Right lobe of liver (tissue), 4 donors: ENCODE data around the gene L3MBTL3.

Source experiments
- POLR2A ChIP-seq: fragments of 450-650 bp; IDR thresholded peaks from one replicate; pipeline ENCODE4 v1.6.1; 2017; ENCODE audit warnings: antibody characterized with exemption, mild to moderate bottlenecking
- TF ChIP-seq, protein P1 (sequence below), 4 donors: fragments of 200-600 bp in 3 of 4; fragments of 450-650 bp in 1 of 4; IDR thresholded peaks; one replicate each; pipeline versions ENCODE4 v1.5.1 to v1.8.0; 2016 to 2022; ENCODE audit warnings: antibody characterized with exemption in 4 of 4, mild to moderate bottlenecking in 2 of 4
- donor health status: DM: no; HTN: no; CAD: no.
- donor health status: DM: no; HTN: no; CAD: no.
- donor health status: DM: no; HTN: yes; CAD: no.

- TF ChIP-seq, protein P1, sequence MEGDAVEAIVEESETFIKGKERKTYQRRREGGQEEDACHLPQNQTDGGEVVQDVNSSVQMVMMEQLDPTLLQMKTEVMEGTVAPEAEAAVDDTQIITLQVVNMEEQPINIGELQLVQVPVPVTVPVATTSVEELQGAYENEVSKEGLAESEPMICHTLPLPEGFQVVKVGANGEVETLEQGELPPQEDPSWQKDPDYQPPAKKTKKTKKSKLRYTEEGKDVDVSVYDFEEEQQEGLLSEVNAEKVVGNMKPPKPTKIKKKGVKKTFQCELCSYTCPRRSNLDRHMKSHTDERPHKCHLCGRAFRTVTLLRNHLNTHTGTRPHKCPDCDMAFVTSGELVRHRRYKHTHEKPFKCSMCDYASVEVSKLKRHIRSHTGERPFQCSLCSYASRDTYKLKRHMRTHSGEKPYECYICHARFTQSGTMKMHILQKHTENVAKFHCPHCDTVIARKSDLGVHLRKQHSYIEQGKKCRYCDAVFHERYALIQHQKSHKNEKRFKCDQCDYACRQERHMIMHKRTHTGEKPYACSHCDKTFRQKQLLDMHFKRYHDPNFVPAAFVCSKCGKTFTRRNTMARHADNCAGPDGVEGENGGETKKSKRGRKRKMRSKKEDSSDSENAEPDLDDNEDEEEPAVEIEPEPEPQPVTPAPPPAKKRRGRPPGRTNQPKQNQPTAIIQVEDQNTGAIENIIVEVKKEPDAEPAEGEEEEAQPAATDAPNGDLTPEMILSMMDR (IDR thresholded peaks at IDR 0.05) = no peak
- TF ChIP-seq POLR2A = no peak
These were observed 79.9 kb downstream of the L3MBTL3 start for GRCh38 chr6:130098317-130098716.
